ENCODE data around the gene PCDHGA1. TPM values are rescaled to one million over a fixed set of nuclear protein-coding genes. Genes with fewer than 3 reads are reported as not detected.
A peak's percentile ranks its signal among the peaks of the same experiment; 100 is the strongest.

The PCDHGA1 gene
- total RNA-seq, 1 experiment from 2014 or later = 0.04 TPM

- Histone ChIP-seq H3K9me2 (replicated peaks; ENCODE audit: low read length) (no peaks in the 10 kb centered on the region), H3K27me3 (ENCODE audit: low read length) (no peaks in the 10 kb centered on the region), H3K79me2 (ENCODE audit: low read length) (peaks cover 12% of the 10 kb centered on the region; the same call in 1 of the 2 replicates), H2AFZ (ENCODE audit: low read length) (no peak overlapping the region), H3K9ac (ENCODE audit: low read length) (peak overlapping the region; percentile 67), H3K4me1 (ENCODE audit: insufficient read depth, low read length) (peaks cover 45% of the 10 kb centered on the region), H3K27ac (ENCODE audit: low read length) (peak overlapping the region; percentile 100), H3F3A (ENCODE audit: low read length, unreplicated experiment) (peaks cover 10% of the 10 kb centered on the region), H3K4me2 (ENCODE audit: low read length) (peak overlapping the region; percentile 48), H4K20me1 (ENCODE audit: low read length) (no peaks in the 10 kb centered on the region), H3K9me3 (ENCODE audit: low read length) (no peaks in the 10 kb centered on the region), H3K36me3 (ENCODE audit: low read depth, low read length) (peaks cover 59% of the 10 kb centered on the region), H3K4me3 (ENCODE audit: low read length) (no peak overlapping the region)
- DNase-seq (no peak), ATAC-seq (no peak)
- POLR2A ChIA-PET (ENCODE audit: unreplicated experiment) = interaction anchor here (0.6 kb wide), 1 partner anchor 117 kb away, joined by 3 read pairs; the partner anchor contains the start of genes HDAC3 and RELL2
- no TSS peak for BruUV-seq (replicated peaks)
- no peak for TF ChIP-seq EZH2 (IDR thresholded peaks at IDR 0.05; ENCODE audit: low read length, unreplicated experiment)
- CTCF ChIA-PET = no interaction called here
- intact Hi-C loops (cut with micrococcal nuclease) = loop anchor here (2.0 kb wide), 1 partner anchor 31 kb away; the partner anchor contains the start of gene PCDHGC5
These were observed 189.6 kb downstream of the PCDHGA1 start for GRCh38 chr5:141519605-141520565.

GRCh38 chr5:141521244-141521781 lies 191.0 kb downstream of the PCDHGA1 start:
- ChIA-PET POLR2A (ENCODE audit: unreplicated experiment) (interaction anchor here (0.5 to 0.6 kb wide), 2 partner anchors 9 to 13 kb away, joined by 3 to 5 read pairs; no protein-coding TSS in a partner anchor), CTCF (interaction anchor here (0.6 to 1.6 kb wide), 6 partner anchors 12 to 191 kb away, joined by 3 to 7 read pairs (median 4); partner anchors contain the start of genes PCDHGA1 and PCDHGA5)
- H3K27me3 ChIP-seq (ENCODE audit: low read length) = no peaks in the 10 kb centered on the region
- peaks cover 12% of the 10 kb centered on the region; the same call in 1 of the 2 replicates for H3K79me2 ChIP-seq (ENCODE audit: low read length)
- H3F3A ChIP-seq (ENCODE audit: low read length, unreplicated experiment) = peaks cover 15% of the 10 kb centered on the region
- H3K4me1 ChIP-seq (ENCODE audit: insufficient read depth, low read length) = peaks cover 45% of the 10 kb centered on the region
- peak overlapping the region; percentile 68 for H3K4me2 ChIP-seq (ENCODE audit: low read length)
- no peak for TF ChIP-seq EZH2 (IDR thresholded peaks at IDR 0.05; ENCODE audit: low read length, unreplicated experiment)
- no peak for TF ChIP-seq CTCF (conservative IDR thresholded peaks at IDR 0.05; ENCODE audit: low read depth, low read length)
- no peak for TF ChIP-seq EZH2phosphoT487 (IDR thresholded peaks at IDR 0.05; ENCODE audit: borderline replicate concordance, low read length)
- peak overlapping the region; percentile 100 for H3K27ac ChIP-seq (ENCODE audit: low read length)
- intact Hi-C loops (cut with micrococcal nuclease) = loop anchor here (1.0 to 2.0 kb wide), 3 partner anchors 12 to 39 kb away; partner anchors contain the start of gene PCDHGC5
- H3K9me2 ChIP-seq (replicated peaks; ENCODE audit: low read length) = no peaks in the 10 kb centered on the region
- H3K36me3 ChIP-seq (ENCODE audit: low read depth, low read length) = peaks cover 61% of the 10 kb centered on the region
- BruUV-seq (replicated peaks) = no TSS peak
- ATAC-seq (peak; percentile 90), DNase-seq (peak; percentile 94)
- H2AFZ ChIP-seq (ENCODE audit: low read length) = no peak overlapping the region
- H3K9ac ChIP-seq (ENCODE audit: low read length) = peak overlapping the region; percentile 78
- no peaks in the 10 kb centered on the region for H3K9me3 ChIP-seq (ENCODE audit: low read length)
- peak overlapping the region; percentile 32; the same call in 1 of the 2 replicates for H3K4me3 ChIP-seq (ENCODE audit: low read length)
- H4K20me1 ChIP-seq (ENCODE audit: low read length) = no peaks in the 10 kb centered on the region

DNA sequence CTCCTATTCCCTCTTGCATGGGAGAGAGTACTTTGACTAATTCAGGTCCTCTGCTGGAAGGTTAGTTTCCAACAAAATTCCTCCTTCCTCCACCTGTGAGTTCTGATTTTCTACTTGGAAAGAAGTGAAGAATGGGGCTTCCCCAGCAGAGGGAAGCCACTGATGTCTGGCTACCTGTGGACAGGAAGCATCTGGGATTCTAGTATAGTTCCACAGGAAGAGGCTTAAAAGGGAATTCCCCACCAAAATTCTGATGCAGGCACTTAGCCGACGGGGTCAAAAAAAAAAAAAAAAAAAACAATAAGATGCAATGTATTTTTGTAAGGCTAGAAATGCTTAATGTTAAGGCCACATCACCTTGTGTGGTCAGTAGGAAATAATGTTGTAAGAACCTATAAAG lies 192.0 kb downstream of the PCDHGA1 start:
- POLR2A ChIA-PET (ENCODE audit: unreplicated experiment) = no interaction called here
- TF ChIP-seq EZH2phosphoT487 (IDR thresholded peaks at IDR 0.05; ENCODE audit: borderline replicate concordance, low read length) = no peak
- TF ChIP-seq CTCF (conservative IDR thresholded peaks at IDR 0.05; ENCODE audit: low read depth, low read length) = no peak
- no peak for TF ChIP-seq EZH2 (IDR thresholded peaks at IDR 0.05; ENCODE audit: low read length, unreplicated experiment)
- H3K4me3 ChIP-seq (ENCODE audit: low read length) = peak overlapping the region; percentile 32; the same call in 1 of the 2 replicates
- CTCF ChIA-PET = interaction anchor here (1.0 kb wide), 1 partner anchor 13 kb away, joined by 6 read pairs; no protein-coding TSS in a partner anchor
- no peak overlapping the region for H2AFZ ChIP-seq (ENCODE audit: low read length)
- peaks cover 59% of the 10 kb centered on the region for H3K36me3 ChIP-seq (ENCODE audit: low read depth, low read length)
- no peaks in the 10 kb centered on the region for H4K20me1 ChIP-seq (ENCODE audit: low read length)
- H3K4me1 ChIP-seq (ENCODE audit: insufficient read depth, low read length) = peaks cover 45% of the 10 kb centered on the region
- intact Hi-C loops (cut with micrococcal nuclease) = no loop called here
- peak overlapping the region; percentile 100 for H3K27ac ChIP-seq (ENCODE audit: low read length)
- DNase-seq = no peak
- peak overlapping the region; percentile 68 for H3K4me2 ChIP-seq (ENCODE audit: low read length)
- peak overlapping the region; percentile 78 for H3K9ac ChIP-seq (ENCODE audit: low read length)
- H3K79me2 ChIP-seq (ENCODE audit: low read length) = peaks cover 12% of the 10 kb centered on the region; the same call in 1 of the 2 replicates
- peaks cover 15% of the 10 kb centered on the region for H3F3A ChIP-seq (ENCODE audit: low read length, unreplicated experiment)
- no peaks in the 10 kb centered on the region for H3K9me2 ChIP-seq (replicated peaks; ENCODE audit: low read length)
- H3K27me3 ChIP-seq (ENCODE audit: low read length) = no peaks in the 10 kb centered on the region
- BruUV-seq (replicated peaks) = no TSS peak
- ATAC-seq = no peak
- H3K9me3 ChIP-seq (ENCODE audit: low read length) = no peaks in the 10 kb centered on the region
